Ovary (tissue), 9 donors: ENCODE measurements around the gene DPEP1. TPM values are rescaled to one million over a fixed set of nuclear protein-coding genes. Genes with fewer than 3 reads are reported as not detected.

Experiments used
- DNase-seq, 5 donors: peaks; one replicate each; pipeline ENCODE4 v3.0.0-alpha.2; 2019 to 2020
- H3K27ac ChIP-seq, 2 donors: fragments of 200-600 bp; one replicate each; pipeline versions ENCODE4 v1.5.1 to v1.8.0; 2019 to 2022
- H3K27me3 ChIP-seq: fragments of 200-600 bp; one replicate; pipeline ENCODE4 v1.8.0; 2022
- H3K36me3 ChIP-seq: fragments of 200-600 bp; sonication (generic); one replicate; pipeline ENCODE4 v1.5.1; 2019
- H3K4me1 ChIP-seq: one replicate; pipeline ENCODE4 v1.8.1; 2013; ENCODE audit warnings: mild to moderate bottlenecking, moderate library complexity; ENCODE audit not compliant: insufficient read depth
- H3K4me3 ChIP-seq: fragments of 200-600 bp; sonication (generic); one replicate; pipeline ENCODE4 v1.5.1; 2017
- H3K9me3 ChIP-seq, 2 donors: fragments of 200-600 bp in 1 of 2; sonication (generic) in 1 of 2; one replicate each; pipeline versions ENCODE4 v1.5.1 to v1.8.1; 2013 to 2019; ENCODE audit warnings: mild to moderate bottlenecking in 1 of 2, moderate library complexity in 1 of 2
- CTCF ChIP-seq, 3 donors: fragments of 450-650 bp in 2 of 3; fragments of 200-600 bp in 1 of 3; IDR thresholded peaks; one replicate each; pipeline versions ENCODE4 v1.5.1 to v1.8.0; 2016 to 2022; ENCODE audit warnings: antibody characterized with exemption in 3 of 3, mild to moderate bottlenecking in 1 of 3
- EP300 ChIP-seq: sonication (generic); formaldehyde crosslinking; IDR thresholded peaks from one replicate; pipeline ENCODE4 v1.6.1; 2017; ENCODE audit warnings: antibody characterized with exemption
- POLR2A ChIP-seq: fragments of 450-650 bp; IDR thresholded peaks from one replicate; pipeline ENCODE4 v1.6.1; 2017; ENCODE audit warnings: antibody characterized with exemption, mild to moderate bottlenecking, moderate library complexity
- WGBS, 3 donors: extraction: QIAGEN DNeasy Blood & Tissue Kit in 1 of 3; methylation state at CpG; one replicate each; pipeline versions ENCODE4 v1.1.5 to v1.1.7; 2013 to 2017; 5-methylcytosine and 5-hydroxymethylcytosine counted together
- intact Hi-C, 4 donors: fragments of 100-400 bp; cut with DNase I; formaldehyde crosslinking; loops; one replicate each; pipeline versions ENCODE4 v1.11.0 to v1.15.1; 2022 to 2023
- polyA plus RNA-seq, 2 donors: library from polyadenylated mRNA; stranded (reverse); fragments of 200-250 nt in 1 of 2; fragments of 350-450 nt in 1 of 2; fragmentation: Illumina TruSeq in 1 of 2; extraction: RNeasy Lipid Tissue Mini Kit (QIAGEN cat#74804) in 1 of 2; gene quantifications; one replicate each; pipeline ENCODE4 v1.2.3, GENCODE V29; 2013 to 2014
- total RNA-seq, 7 donors: library from RNA; depleted of rRNA in 2 of 7; stranded (reverse); fragments of >200 nt in 2 of 7; fragmentation: NEBNext Ultra II Directional in 3 of 7; extraction: Animal tissue kit (Norgen Biotek cat#: 25700) in 3 of 7; gene quantifications; one replicate each; pipeline versions ENCODE4 v1.1.0 to v1.2.4, GENCODE V29; 2016 to 2023
- donor health status: DM: no; HTN: no; CAD: no; lungs with moderate emphysema.
- donor health status: DM: no; HTN: no; CAD: no.
- donor health status: Bipolar disorder and iron deficiency.
- donor health status: DM: yes; HTN: yes; CAD: no.
- donor health status: DM: no; HTN: no; CAD: no.
- donor health status: DM: yes; HTN: yes; CAD: no.

DPEP1 gene
- total and polyA plus RNA-seq, 9 donors: 0.30 to 5.7 (median 1.3) TPM; not detected in 1

GRCh38 chr16:89565506-89566372 is 47.7 kb upstream of the DPEP1 start:
- Histone ChIP-seq H3K4me1 (peaks cover 11% of the 10 kb centered on the region), H3K27ac (peak overlapping the region in 1 of 2 donors; percentile 17), H3K27me3 (no peaks in the 10 kb centered on the region), H3K36me3 (no peaks in the 10 kb centered on the region), H3K9me3 (no peaks in the 10 kb centered on the region), H3K4me3 (no peak overlapping the region)
- intact Hi-C loops: loop anchor here in 1 of 4 donors (10.0 kb wide), 1 partner anchor 321 kb away; no protein-coding TSS in a partner anchor
- no peak for TF ChIP-seq POLR2A
- no peak for TF ChIP-seq EP300
- no peak for TF ChIP-seq CTCF (IDR thresholded peaks at IDR 0.05)
- 1 to 4% (median 2%) methylated on average over 42 to 46 of the region's 46 CpGs for WGBS, 3 donors
- DNase-seq: peak; percentile 30 to 66 (median 59)

GRCh38 chr16:89567656-89568594 is 45.5 kb upstream of the DPEP1 start:
- 68 to 71% (median 68%) methylated on average over 30 of the region's 30 CpGs for WGBS, 3 donors
- no peak for TF ChIP-seq CTCF (IDR thresholded peaks at IDR 0.05)
- TF ChIP-seq POLR2A: no peak
- no peak for TF ChIP-seq EP300
- no peak for DNase-seq

GRCh38 chr16:89569506-89570341 is 43.7 kb upstream of the DPEP1 start:
- TF ChIP-seq POLR2A (no peak), EP300 (no peak), CTCF (IDR thresholded peaks at IDR 0.05) (no peak)
- Histone ChIP-seq H3K9me3 (no peaks in the 10 kb centered on the region), H3K27ac (no peak overlapping the region), H3K4me3 (no peak overlapping the region), H3K36me3 (no peaks in the 10 kb centered on the region), H3K4me1 (peaks cover 5% of the 10 kb centered on the region), H3K27me3 (no peaks in the 10 kb centered on the region)
- intact Hi-C loops: loop anchor here in 1 of 4 donors (10.0 kb wide), 1 partner anchor 325 kb away; no protein-coding TSS in a partner anchor
- DNase-seq: no peak
- WGBS, 3 donors: 72 to 80% (median 74%) methylated on average over 21 to 23 of the region's 23 CpGs

More at GRCh38 chr16:89567656-89568594, 45.5 kb upstream of the DPEP1 start:
- Histone ChIP-seq H3K27ac (no peak overlapping the region), H3K9me3 (no peaks in the 10 kb centered on the region), H3K4me3 (no peak overlapping the region), H3K4me1 (peaks cover 5% of the 10 kb centered on the region), H3K27me3 (no peaks in the 10 kb centered on the region), H3K36me3 (no peaks in the 10 kb centered on the region)
- intact Hi-C loops: loop anchor here in 1 of 4 donors (10.0 kb wide), 1 partner anchor 323 kb away; no protein-coding TSS in a partner anchor
